A673 (cell line): ENCODE data around the gene HTR2B. TPM values are rescaled to one million over a fixed set of nuclear protein-coding genes. Genes with fewer than 3 reads are reported as not detected.
"Not testable (repeated sequence)": the region's sequence is repeated elsewhere in the genome, so short reads cannot be mapped to it uniquely, and the experiment has no call there.

Experiments used
- BruUV-seq: library from RNA; stranded (reverse); fragments of 400-500 nt; replicated peaks from 2 replicates; lab custom pipeline; 2021; lab: Mats Ljungman, UMichigan
- CTCF ChIA-PET: fragments of 300-600 bp; sonication (Branson Sonifier 250); formaldehyde crosslinking; loops from one replicate; lab custom pipeline; 2022; ENCODE audit warnings: antibody characterized with exemption; lab: Charles Lee
- POLR2A ChIA-PET: fragments of 300-600 bp; sonication (Branson Sonifier 250); formaldehyde crosslinking; loops from one replicate; lab custom pipeline; 2022; ENCODE audit warnings: antibody characterized with exemption; ENCODE audit not compliant: low non-redundant PET; lab: Charles Lee
- DNase-seq: peaks from one replicate; pipeline ENCODE4 v3.0.0-alpha.2; 2015; ENCODE audit warnings: low spot score
- H3K27ac ChIP-seq: fragments of 200-600 bp; sonication (generic); 2 replicates; pipeline ENCODE4 v1.5.1; 2016; ENCODE audit warnings: mixed run types, low read depth, mild to moderate bottlenecking, mixed read lengths, antibody characterized with exemption, low read length; ENCODE audit not compliant: poor library complexity, severe bottlenecking
- H3K27me3 ChIP-seq: fragments of 200-600 bp; sonication (generic); replicated peaks from 2 replicates; pipeline ENCODE4 v1.6.1; 2017; ENCODE audit warnings: mixed run types, low read depth, mild to moderate bottlenecking, mixed read lengths, antibody characterized with exemption, low read length; ENCODE audit not compliant: insufficient read depth, poor library complexity
- H3K36me3 ChIP-seq: fragments of 200-600 bp; sonication (generic); 2 replicates; pipeline ENCODE4 v1.6.1; 2016; ENCODE audit warnings: mixed run types, mild to moderate bottlenecking, mixed read lengths, antibody characterized with exemption, low read length; ENCODE audit not compliant: insufficient read depth, poor library complexity, severe bottlenecking
- H3K4me1 ChIP-seq: fragments of 200-600 bp; sonication (generic); 2 replicates; pipeline ENCODE4 v1.6.1; 2017; ENCODE audit warnings: mixed run types, mild to moderate bottlenecking, mixed read lengths, antibody characterized with exemption, low read length; ENCODE audit not compliant: insufficient read depth, poor library complexity, severe bottlenecking
- H3K4me3 ChIP-seq: fragments of 200-600 bp; sonication (generic); 2 replicates; pipeline ENCODE4 v1.5.1; 2016; ENCODE audit warnings: low read depth, mixed run types, mild to moderate bottlenecking, mixed read lengths, low read length; ENCODE audit not compliant: poor library complexity, severe bottlenecking
- H3K9me3 ChIP-seq: fragments of 200-600 bp; sonication (generic); 2 replicates; pipeline ENCODE4 v1.6.1; 2016; ENCODE audit warnings: mixed run types, low read depth, mild to moderate bottlenecking, mixed read lengths, antibody characterized with exemption, low read length; ENCODE audit not compliant: poor library complexity, severe bottlenecking
- EZH2 ChIP-seq: fragments of 200-600 bp; sonication (generic); IDR thresholded peaks from 2 replicates; pipeline ENCODE4 v1.6.1; 2017; ENCODE audit warnings: borderline replicate concordance, low read depth, mild to moderate bottlenecking, mixed read lengths, antibody characterized with exemption, low read length; ENCODE audit not compliant: poor library complexity, severe bottlenecking
- intact Hi-C: fragments of 100-400 bp; cut with micrococcal nuclease; formaldehyde crosslinking; loops from one replicate; pipeline ENCODE4 v1.10.0; 2022; ENCODE audit not compliant: unreplicated experiment
- total RNA-seq: library from RNA; stranded (reverse); gene quantifications from 2 replicates; pipeline ENCODE4 v1.2.3, GENCODE V29; 2021
- TF ChIP-seq, protein P1 (sequence below): fragments of 300-800, 200-600 bp; sonication (generic); conservative IDR thresholded peaks from 2 replicates; pipeline ENCODE4 v1.5.1; 2017; ENCODE audit warnings: low read depth, mild to moderate bottlenecking, antibody characterized with exemption, low read length, moderate library complexity, mixed read lengths

HTR2B gene
- total RNA-seq, 1 experiment from 2014 or later = not detected

DNA sequence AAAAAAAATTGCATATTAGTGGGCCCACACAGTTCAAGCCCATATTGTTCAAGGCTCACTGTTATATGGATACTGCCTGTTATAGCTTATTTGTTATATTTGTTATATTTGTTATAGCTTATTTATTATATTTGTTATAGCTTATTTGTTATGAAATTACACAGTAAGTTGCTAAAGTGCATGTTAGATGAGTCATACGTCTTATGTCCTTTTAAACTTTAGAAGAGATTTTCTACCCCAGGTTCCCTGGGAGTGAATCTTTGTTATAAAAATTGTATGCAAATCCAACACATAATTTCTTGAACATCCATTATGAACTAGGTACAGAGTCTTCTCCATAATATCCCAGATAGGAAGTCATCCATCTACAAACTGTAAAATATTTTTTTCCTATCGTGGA is 22.1 kb downstream of the HTR2B start:
- Histone ChIP-seq H3K9me3 (peaks cover 14% of the 10 kb centered on the region), H3K4me3 (no peak overlapping the region), H3K27ac (no peak overlapping the region), H3K27me3 (no peaks in the 10 kb centered on the region), H3K36me3 (peaks cover 31% of the 10 kb centered on the region), H3K4me1 (no peaks in the 10 kb centered on the region)
- intact Hi-C loops = loop anchor here (5.0 kb wide), 1 partner anchor 310 kb away; no protein-coding TSS in a partner anchor
- ChIA-PET CTCF (interaction anchor here (1.6 kb wide), 1 partner anchor 349 kb away, joined by 3 read pairs; no protein-coding TSS in a partner anchor), POLR2A (no interaction called here)
- TF ChIP-seq, protein P1, sequence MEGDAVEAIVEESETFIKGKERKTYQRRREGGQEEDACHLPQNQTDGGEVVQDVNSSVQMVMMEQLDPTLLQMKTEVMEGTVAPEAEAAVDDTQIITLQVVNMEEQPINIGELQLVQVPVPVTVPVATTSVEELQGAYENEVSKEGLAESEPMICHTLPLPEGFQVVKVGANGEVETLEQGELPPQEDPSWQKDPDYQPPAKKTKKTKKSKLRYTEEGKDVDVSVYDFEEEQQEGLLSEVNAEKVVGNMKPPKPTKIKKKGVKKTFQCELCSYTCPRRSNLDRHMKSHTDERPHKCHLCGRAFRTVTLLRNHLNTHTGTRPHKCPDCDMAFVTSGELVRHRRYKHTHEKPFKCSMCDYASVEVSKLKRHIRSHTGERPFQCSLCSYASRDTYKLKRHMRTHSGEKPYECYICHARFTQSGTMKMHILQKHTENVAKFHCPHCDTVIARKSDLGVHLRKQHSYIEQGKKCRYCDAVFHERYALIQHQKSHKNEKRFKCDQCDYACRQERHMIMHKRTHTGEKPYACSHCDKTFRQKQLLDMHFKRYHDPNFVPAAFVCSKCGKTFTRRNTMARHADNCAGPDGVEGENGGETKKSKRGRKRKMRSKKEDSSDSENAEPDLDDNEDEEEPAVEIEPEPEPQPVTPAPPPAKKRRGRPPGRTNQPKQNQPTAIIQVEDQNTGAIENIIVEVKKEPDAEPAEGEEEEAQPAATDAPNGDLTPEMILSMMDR = no peak
- TF ChIP-seq EZH2 = no peak
- BruUV-seq = no TSS peak
- no peak for DNase-seq

DNA sequence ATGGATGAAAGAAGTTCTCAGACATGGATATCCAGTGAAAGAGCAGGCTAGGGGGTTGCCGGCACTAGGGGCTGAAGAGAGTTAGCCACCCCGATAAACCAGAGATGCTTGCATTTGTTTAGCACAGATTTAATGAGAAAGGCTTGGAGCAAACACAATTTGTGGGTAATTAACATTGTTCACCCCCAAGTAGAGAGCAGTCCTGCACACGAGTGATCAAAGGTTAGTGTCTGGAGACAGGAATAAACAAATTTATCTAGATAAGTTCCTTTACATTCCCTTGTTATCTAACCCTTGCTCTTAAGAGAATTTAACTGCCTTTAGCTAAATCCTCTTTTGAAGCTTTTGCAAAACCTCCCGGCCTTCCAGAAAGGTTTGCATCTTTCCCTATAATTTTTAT is 23.9 kb downstream of the HTR2B start:
- peaks cover 36% of the 10 kb centered on the region for H3K36me3 ChIP-seq
- CTCF ChIA-PET = no interaction called here

DNA sequence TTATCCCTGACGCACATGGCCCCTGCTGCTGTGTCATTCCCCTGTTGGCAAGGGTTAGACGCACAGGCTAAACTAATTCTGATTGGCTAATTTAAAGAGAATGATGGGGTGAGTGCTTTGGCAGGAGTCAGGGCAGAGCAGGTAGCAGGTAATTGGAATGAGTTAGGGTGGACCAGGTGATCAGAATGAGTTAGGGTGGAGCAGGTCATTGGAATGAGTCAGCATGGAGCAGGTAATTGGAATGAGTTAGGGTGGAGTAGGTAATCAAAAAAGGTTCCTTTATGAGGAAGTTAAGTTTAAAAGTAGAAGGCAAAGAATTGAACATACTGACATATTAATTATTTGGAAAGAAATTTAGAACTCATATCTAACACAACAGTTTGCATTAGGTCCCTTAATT is 24.5 kb downstream of the HTR2B start:
- H3K27ac ChIP-seq, CTCF ChIA-PET, BruUV-seq, H3K4me3 ChIP-seq, POLR2A ChIA-PET, H3K27me3 ChIP-seq, DNase-seq, H3K4me1 ChIP-seq: not testable (repeated sequence)
- Histone ChIP-seq H3K9me3 (peaks cover 14% of the 10 kb centered on the region), H3K36me3 (peaks cover 41% of the 10 kb centered on the region)
- intact Hi-C loops = loop anchor here (5.0 kb wide), 1 partner anchor 312 kb away; no protein-coding TSS in a partner anchor

More for the DNA sequence above, 23.9 kb downstream of the HTR2B start:
- Histone ChIP-seq H3K27ac (no peak overlapping the region), H3K27me3 (no peaks in the 10 kb centered on the region), H3K9me3 (peaks cover 14% of the 10 kb centered on the region), H3K4me3 (no peak overlapping the region), H3K4me1 (no peaks in the 10 kb centered on the region)
- POLR2A ChIA-PET = no interaction called here
- TF ChIP-seq, protein P1 = no peak
- TF ChIP-seq EZH2 = no peak
- intact Hi-C loops = loop anchor here (5.0 kb wide), 1 partner anchor 311 kb away; no protein-coding TSS in a partner anchor
- no peak for DNase-seq
- BruUV-seq = no TSS peak

DNA sequence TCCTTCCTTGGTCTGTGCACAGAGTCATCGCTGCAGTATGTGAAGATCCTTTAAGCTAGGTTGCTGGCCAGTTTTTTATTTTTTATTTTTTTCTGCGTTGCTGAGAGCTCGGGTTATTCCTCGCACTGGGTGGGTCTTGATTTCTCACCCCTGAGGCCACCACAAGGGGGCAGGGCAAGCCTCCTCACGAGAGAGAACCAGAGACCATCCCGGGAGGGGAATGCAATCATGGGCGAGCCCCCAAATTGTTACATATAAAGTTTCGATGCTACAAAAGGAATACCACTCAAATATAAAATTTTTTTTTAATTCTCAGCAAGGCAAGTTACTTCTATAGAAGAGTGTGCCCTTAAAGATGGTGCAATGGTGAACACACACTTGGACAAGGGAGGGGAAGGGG is 24.9 kb downstream of the HTR2B start:
- TF ChIP-seq, protein P1 = 0 out of 2 replicates have a peak, but pooled peaks have one; percentile 19
- no peak for TF ChIP-seq EZH2
- DNase-seq = peak; percentile 11

More for the DNA sequence above, 24.9 kb downstream of the HTR2B start:
- intact Hi-C loops = loop anchor here (5.0 kb wide), 1 partner anchor 312 kb away; no protein-coding TSS in a partner anchor
- H3K4me1 ChIP-seq = no peaks in the 10 kb centered on the region
- H3K4me3 ChIP-seq = no peak overlapping the region
- POLR2A ChIA-PET = no interaction called here
- H3K27ac ChIP-seq = no peak overlapping the region
- peaks cover 45% of the 10 kb centered on the region for H3K36me3 ChIP-seq
- BruUV-seq = no TSS peak
- no peaks in the 10 kb centered on the region for H3K27me3 ChIP-seq
- peaks cover 14% of the 10 kb centered on the region for H3K9me3 ChIP-seq
- CTCF ChIA-PET = no interaction called here
